Measurements from ENCODE around the gene KREMEN1.

- TF ChIP-seq POLR2A (IDR thresholded peaks at IDR 0.05) (peak in 1 of 2 donors; percentile 47), CTCF (IDR thresholded peaks at IDR 0.05) (no peak)
Measured at GRCh38 chr22:29044657-29045176, 28.1 kb upstream of the KREMEN1 start.
